GM23248 (cell line): ENCODE measurements around the gene TIAM2. TPM values are rescaled to one million over a fixed set of nuclear protein-coding genes. Genes with fewer than 3 reads are reported as not detected.

ENCODE experiments used
- DNase-seq: peaks from one replicate; pipeline ENCODE4 v3.0.0-alpha.2; 2015
- H2AFZ ChIP-seq: fragments of 200-600 bp; sonication (generic); 2 replicates; pipeline ENCODE4 v1.6.1; 2016; ENCODE audit warnings: antibody characterized with exemption
- H3F3A ChIP-seq: fragments of 200-600 bp; sonication (generic); 2 replicates; pipeline ENCODE4 v1.6.1; 2016; ENCODE audit warnings: mild to moderate bottlenecking, antibody characterized with exemption, mixed run types; ENCODE audit not compliant: insufficient read depth
- H3K27ac ChIP-seq: fragments of 200-600 bp; sonication (generic); 2 replicates; pipeline ENCODE4 v1.5.1; 2016; ENCODE audit warnings: mild to moderate bottlenecking
- H3K27me3 ChIP-seq: fragments of 200-600 bp; sonication (generic); replicated peaks from 2 replicates; pipeline ENCODE4 v1.6.1; 2016; ENCODE audit warnings: mild to moderate bottlenecking; ENCODE audit not compliant: insufficient read depth
- H3K36me3 ChIP-seq: fragments of 200-600 bp; sonication (generic); 2 replicates; pipeline ENCODE4 v1.6.1; 2016; ENCODE audit warnings: low read depth, mild to moderate bottlenecking
- H3K4me1 ChIP-seq: fragments of 200-600 bp; sonication (generic); 2 replicates; pipeline ENCODE4 v1.6.1; 2016; ENCODE audit warnings: mild to moderate bottlenecking; ENCODE audit not compliant: insufficient read depth
- H3K4me2 ChIP-seq: fragments of 200-600 bp; sonication (generic); one replicate; pipeline ENCODE4 v1.6.1; 2016; ENCODE audit warnings: mild to moderate bottlenecking; ENCODE audit not compliant: unreplicated experiment
- H3K4me3 ChIP-seq: fragments of 200-600 bp; sonication (generic); 2 replicates; pipeline ENCODE4 v1.5.1; 2016; ENCODE audit warnings: mild to moderate bottlenecking
- H3K79me2 ChIP-seq: fragments of 200-600 bp; sonication (generic); 2 replicates; pipeline ENCODE4 v1.6.1; 2016; ENCODE audit warnings: mild to moderate bottlenecking; ENCODE audit not compliant: insufficient read depth
- H3K9ac ChIP-seq: fragments of 200-600 bp; sonication (generic); 2 replicates; pipeline ENCODE4 v1.6.1; 2016; ENCODE audit warnings: mild to moderate bottlenecking
- H3K9me2 ChIP-seq: fragments of 200-600 bp; sonication (generic); 2 replicates; pipeline ENCODE4 v1.6.1; 2016; ENCODE audit warnings: mixed run types, mild to moderate bottlenecking, moderate library complexity; ENCODE audit not compliant: insufficient read depth
- H3K9me3 ChIP-seq: fragments of 200-600 bp; sonication (generic); one replicate; pipeline ENCODE4 v1.6.1; 2017; ENCODE audit warnings: low read depth
- H4K20me1 ChIP-seq: fragments of 200-600 bp; sonication (generic); 2 replicates; pipeline ENCODE4 v1.6.0; 2016; ENCODE audit not compliant: insufficient read depth
- EZH2 ChIP-seq: fragments of 200-600 bp; sonication (generic); IDR thresholded peaks from 2 replicates; pipeline ENCODE4 v1.6.1; 2018; ENCODE audit warnings: antibody characterized with exemption, mild to moderate bottlenecking; ENCODE audit not compliant: insufficient read depth, poor library complexity, severe bottlenecking
- EZH2phosphoT487 ChIP-seq: fragments of 200-600 bp; sonication (generic); IDR thresholded peaks from 2 replicates; pipeline ENCODE4 v1.6.1; 2018; ENCODE audit warnings: antibody characterized with exemption, moderate library complexity, mild to moderate bottlenecking, low read depth; ENCODE audit not compliant: insufficient read depth
- WGBS, 2 experiments: methylation state at CpG; one replicate each; pipeline ENCODE4 v1.1.6; 2015 to 2017; ENCODE audit warnings: low lambda C conversion rate in 2 of 2, low coverage in 1 of 2; ENCODE audit errors: missing lambda C conversion rate in 2 of 2; 5-methylcytosine and 5-hydroxymethylcytosine counted together
- in situ Hi-C: fragments of 300-500 bp; cut with MboI; formaldehyde crosslinking; loops from 2 replicates; pipeline ENCODE4 v1.15.0; 2020
- polyA plus RNA-seq: library from polyadenylated mRNA; unstranded; fragments of >200 nt; fragmentation: Nextera tagmentation; extraction: Ambion mirVana; gene quantifications from 2 replicates; pipeline ENCODE4 v1.2.1, GENCODE V29; 2016
- total RNA-seq: library from RNA; depleted of rRNA; stranded (reverse); fragments of >200 nt; shearing (Covaris generic); gene quantifications from 2 replicates; pipeline ENCODE4 v1.2.3, GENCODE V29; 2014

The TIAM2 gene
- total and polyA plus RNA-seq, 2 experiments from 2014 or later: 2.4 to 2.6 TPM

- Histone ChIP-seq H3K27ac (no peak overlapping the region), H3K36me3 (no peaks in the 10 kb centered on the region), H3F3A (no peaks in the 10 kb centered on the region), H4K20me1 (no peaks in the 10 kb centered on the region), H3K9me2 (no peaks in the 10 kb centered on the region), H3K4me2 (no peak overlapping the region), H3K9me3 (no peaks in the 10 kb centered on the region), H3K9ac (no peak overlapping the region), H3K27me3 (no peaks in the 10 kb centered on the region), H2AFZ (no peak overlapping the region), H3K4me3 (no peak overlapping the region), H3K79me2 (no peaks in the 10 kb centered on the region), H3K4me1 (no peaks in the 10 kb centered on the region)
- TF ChIP-seq EZH2phosphoT487 (no peak), EZH2 (no peak)
- in situ Hi-C loops: no loop called here
- no peak for DNase-seq
- WGBS, 2 experiments: 55 to 57% methylated on average over 2 of the region's 2 CpGs
Observed at GRCh38 chr6:155040901-155041650, 46.0 kb downstream of the TIAM2 start.

GRCh38 chr6:155041741-155042279 is 46.7 kb downstream of the TIAM2 start:
- Histone ChIP-seq H3K36me3 (no peaks in the 10 kb centered on the region), H2AFZ (no peak overlapping the region), H3K9ac (no peak overlapping the region), H3K9me2 (no peaks in the 10 kb centered on the region), H4K20me1 (no peaks in the 10 kb centered on the region), H3K27ac (no peak overlapping the region), H3K4me3 (no peak overlapping the region), H3K4me1 (no peaks in the 10 kb centered on the region), H3F3A (no peaks in the 10 kb centered on the region), H3K4me2 (no peak overlapping the region), H3K9me3 (no peaks in the 10 kb centered on the region), H3K79me2 (no peaks in the 10 kb centered on the region), H3K27me3 (no peaks in the 10 kb centered on the region)
- in situ Hi-C loops: no loop called here
- WGBS, 2 experiments: 52 to 59% methylated on average over 12 of the region's 12 CpGs
- no peak for TF ChIP-seq EZH2
- no peak for TF ChIP-seq EZH2phosphoT487
- no peak for DNase-seq

GRCh38 chr6:155042983-155043382 is 47.9 kb downstream of the TIAM2 start:
- Histone ChIP-seq H3K9me2 (no peaks in the 10 kb centered on the region), H4K20me1 (no peaks in the 10 kb centered on the region), H3K4me3 (no peak overlapping the region), H3K4me1 (no peaks in the 10 kb centered on the region), H3F3A (no peaks in the 10 kb centered on the region), H3K27ac (no peak overlapping the region), H2AFZ (no peak overlapping the region), H3K36me3 (no peaks in the 10 kb centered on the region), H3K9ac (no peak overlapping the region), H3K9me3 (no peaks in the 10 kb centered on the region), H3K4me2 (no peak overlapping the region), H3K27me3 (no peaks in the 10 kb centered on the region), H3K79me2 (no peaks in the 10 kb centered on the region)
- 66 to 72% methylated on average over 2 of the region's 2 CpGs for WGBS, 2 experiments
- no peak for DNase-seq
- TF ChIP-seq EZH2phosphoT487 (no peak), EZH2 (no peak)
- in situ Hi-C loops: no loop called here

GRCh38 chr6:155045561-155046404 is 50.7 kb downstream of the TIAM2 start:
- Histone ChIP-seq H3K9ac (no peak overlapping the region), H3K9me2 (no peaks in the 10 kb centered on the region), H3K27ac (no peak overlapping the region), H3K4me1 (no peaks in the 10 kb centered on the region), H3K27me3 (no peaks in the 10 kb centered on the region), H3K4me2 (no peak overlapping the region), H4K20me1 (no peaks in the 10 kb centered on the region), H3K4me3 (no peak overlapping the region), H3K9me3 (no peaks in the 10 kb centered on the region), H3K79me2 (no peaks in the 10 kb centered on the region), H3K36me3 (no peaks in the 10 kb centered on the region), H2AFZ (no peak overlapping the region), H3F3A (no peaks in the 10 kb centered on the region)
- no peak for DNase-seq
- 93% methylated on average over 9 of the region's 9 CpGs for whole genome bisulfite sequencing, 2 experiments
- in situ Hi-C loops: no loop called here
- TF ChIP-seq EZH2phosphoT487 (no peak), EZH2 (no peak)
